Measurements from ENCODE around the gene COL4A1.

Gene COL4A1

GRCh38 chr13:110216398-110217041, 90.4 kb downstream of the COL4A1 start:
- no peak for DNase-seq

DNA sequence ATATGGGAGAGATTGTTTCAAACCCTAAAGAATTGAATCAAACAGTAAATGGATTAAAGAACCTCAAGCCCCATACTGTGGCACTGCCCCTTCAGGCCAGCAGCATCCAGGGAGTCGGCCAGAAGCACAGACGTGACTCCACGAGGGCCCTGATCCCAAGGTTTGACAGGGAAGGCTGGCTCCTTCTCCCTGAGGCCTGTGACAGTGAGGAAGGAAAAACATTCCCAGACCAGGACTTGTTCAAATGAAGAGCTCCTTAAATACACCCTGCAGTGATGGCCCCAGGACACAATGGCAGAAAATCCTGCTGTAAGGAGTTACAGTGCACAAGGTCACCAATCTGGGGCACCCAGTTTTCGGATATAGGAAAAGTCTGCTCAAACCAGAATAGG, 91.0 kb downstream of the COL4A1 start:
- no peak for DNase-seq

DNA sequence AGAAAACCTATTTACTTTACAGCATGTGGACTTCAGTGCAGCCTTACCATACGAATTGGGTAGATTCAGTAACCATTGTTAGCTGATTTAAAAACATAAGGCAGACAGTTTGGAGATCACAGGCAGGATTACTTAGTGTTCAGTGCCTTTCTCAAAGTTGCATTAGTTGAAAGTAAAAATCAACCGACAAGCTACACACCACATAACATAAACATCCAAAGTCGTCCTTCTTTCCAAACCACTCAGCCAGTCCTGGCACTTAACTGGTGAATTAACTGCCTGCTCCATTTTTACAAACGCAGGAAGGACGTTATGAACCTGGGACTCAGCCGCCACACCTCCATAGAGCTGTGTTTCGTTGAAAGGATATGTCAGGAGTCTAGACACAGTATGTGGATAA, 91.4 kb downstream of the COL4A1 start:
- no peak for DNase-seq

- DNase-seq: no peak
Measured at GRCh38 chr13:110214637-110215036, 92.3 kb downstream of the COL4A1 start.

- no peak for DNase-seq
Measured at GRCh38 chr13:110213461-110214074, 93.4 kb downstream of the COL4A1 start.

- DNase-seq: no peak
Measured at GRCh38 chr13:110212529-110212928, 94.4 kb downstream of the COL4A1 start.

- DNase-seq: no peak
Measured at GRCh38 chr13:110211735-110212134, 95.2 kb downstream of the COL4A1 start.

DNA sequence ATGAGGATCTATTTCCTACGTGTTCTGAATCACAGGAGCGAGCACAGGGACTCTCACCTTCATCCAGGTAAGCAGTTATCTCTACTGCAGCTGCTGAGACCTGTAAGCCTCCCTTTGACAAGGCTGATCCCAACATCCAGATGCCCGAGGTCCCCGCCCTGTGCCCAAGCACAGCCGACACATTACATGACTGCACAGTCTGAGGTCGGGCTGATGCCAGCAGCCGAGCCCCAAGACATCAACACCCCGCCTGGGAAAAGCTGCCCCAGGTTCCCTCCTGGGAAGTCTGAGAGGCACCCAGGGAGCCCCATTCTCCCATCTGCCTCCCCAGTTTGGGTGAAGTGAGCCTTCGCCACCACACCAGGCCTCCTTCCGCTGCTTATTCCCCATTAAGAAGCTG, 95.9 kb downstream of the COL4A1 start:
- DNase-seq: no peak

DNA sequence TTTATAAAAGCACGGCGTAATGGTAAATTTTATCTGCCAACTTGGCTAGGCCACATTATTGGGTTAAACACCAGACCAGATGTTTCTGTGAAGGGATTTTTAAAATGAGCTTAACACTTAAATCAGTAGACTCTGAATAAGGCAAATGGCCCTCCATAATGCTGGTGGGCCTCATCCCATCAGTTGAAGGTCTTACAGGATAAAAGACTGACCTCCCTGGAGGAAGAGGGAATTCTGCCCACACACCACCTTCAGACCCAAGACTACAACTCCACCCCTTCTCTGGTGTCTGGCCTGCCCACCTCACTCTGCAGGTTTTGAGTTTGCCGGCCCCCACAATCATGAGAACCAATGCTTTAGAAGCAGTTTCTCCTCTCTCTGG, 96.4 kb downstream of the COL4A1 start:
- DNase-seq: no peak

GRCh38 chr13:110209950-110210603, 96.9 kb downstream of the COL4A1 start:
- DNase-seq: no peak

- no peak for DNase-seq
Measured at GRCh38 chr13:110208116-110208515, 98.8 kb downstream of the COL4A1 start.

GRCh38 chr13:110206996-110207395, 100.0 kb downstream of the COL4A1 start:
- no peak for DNase-seq

DNA sequence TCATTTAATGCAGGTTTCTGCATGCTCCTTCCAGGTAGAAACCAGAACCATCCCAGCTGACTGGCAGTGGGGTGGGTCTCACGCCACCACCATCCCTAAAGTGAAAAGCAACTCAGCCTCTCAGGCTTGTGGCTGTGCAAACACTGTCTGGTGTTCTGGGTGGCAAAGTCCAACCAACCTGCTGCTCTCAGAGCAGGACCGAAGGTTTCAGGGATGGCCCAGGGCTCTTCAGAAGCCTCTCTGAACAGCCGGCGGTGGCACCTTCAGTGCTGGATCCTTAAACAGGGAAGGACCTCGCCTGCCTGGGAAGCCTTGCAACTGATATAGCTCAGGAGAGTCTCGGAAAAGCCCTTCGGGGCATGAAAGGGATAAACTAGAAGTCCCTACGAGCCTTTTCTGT, 100.8 kb downstream of the COL4A1 start:
- DNase-seq: no peak

- DNase-seq: no peak
Measured at GRCh38 chr13:110201114-110201513, 105.8 kb downstream of the COL4A1 start.

GRCh38 chr13:110200276-110200870, 106.6 kb downstream of the COL4A1 start:
- no peak for DNase-seq

GRCh38 chr13:110199046-110199831, 107.7 kb downstream of the COL4A1 start:
- no peak for DNase-seq

GRCh38 chr13:110197471-110197870, 109.5 kb downstream of the COL4A1 start:
- no peak for DNase-seq

- no peak for DNase-seq
Measured at GRCh38 chr13:110197026-110197425, 109.9 kb downstream of the COL4A1 start.

DNA sequence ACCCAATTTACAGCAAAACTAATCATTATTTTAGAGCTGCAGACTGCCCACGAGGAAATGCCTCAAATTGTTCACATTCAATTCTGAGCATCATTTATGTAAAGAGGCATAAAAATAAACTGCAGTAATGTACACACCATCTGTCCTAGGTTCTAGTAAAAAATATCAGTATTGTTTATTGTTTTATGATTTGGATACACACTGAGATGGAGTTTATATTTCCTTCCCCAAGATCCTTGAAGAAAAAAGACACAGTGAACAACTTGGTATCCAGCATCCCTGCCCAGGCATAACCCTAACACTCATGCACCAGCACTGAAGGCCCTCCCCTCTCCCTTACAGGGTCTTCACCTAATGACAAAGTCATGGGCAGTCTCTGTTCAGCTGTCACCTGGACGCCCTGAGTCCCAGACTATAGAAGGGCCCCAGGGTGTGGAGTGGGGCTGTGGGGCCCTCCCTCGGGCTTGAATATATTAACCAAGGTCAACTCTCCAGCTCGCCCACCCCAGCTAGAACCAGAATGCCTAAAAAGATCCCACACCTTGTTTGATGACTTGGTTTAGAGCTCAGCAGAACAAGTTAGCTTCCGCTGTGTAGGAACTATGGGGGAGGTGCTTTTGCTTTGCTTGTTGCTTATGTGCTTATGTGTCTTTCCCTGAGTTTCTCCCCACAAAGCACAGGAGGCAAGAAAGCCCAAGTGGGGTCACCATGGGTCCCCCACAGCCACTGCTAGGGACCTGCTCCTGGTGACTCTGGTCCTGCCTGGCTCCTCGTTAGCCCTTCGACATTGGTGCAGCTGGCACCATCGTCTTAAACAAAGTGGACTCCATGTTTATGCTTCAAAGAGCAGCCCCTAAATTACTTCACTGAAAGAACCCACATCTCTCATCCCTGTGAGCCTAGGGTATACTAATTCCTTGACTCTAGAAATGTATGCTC, 111.1 kb downstream of the COL4A1 start:
- no peak for DNase-seq

GRCh38 chr13:110194451-110194850, 112.5 kb downstream of the COL4A1 start:
- no peak for DNase-seq

GRCh38 chr13:110193491-110193890, 113.5 kb downstream of the COL4A1 start:
- DNase-seq: no peak

DNA sequence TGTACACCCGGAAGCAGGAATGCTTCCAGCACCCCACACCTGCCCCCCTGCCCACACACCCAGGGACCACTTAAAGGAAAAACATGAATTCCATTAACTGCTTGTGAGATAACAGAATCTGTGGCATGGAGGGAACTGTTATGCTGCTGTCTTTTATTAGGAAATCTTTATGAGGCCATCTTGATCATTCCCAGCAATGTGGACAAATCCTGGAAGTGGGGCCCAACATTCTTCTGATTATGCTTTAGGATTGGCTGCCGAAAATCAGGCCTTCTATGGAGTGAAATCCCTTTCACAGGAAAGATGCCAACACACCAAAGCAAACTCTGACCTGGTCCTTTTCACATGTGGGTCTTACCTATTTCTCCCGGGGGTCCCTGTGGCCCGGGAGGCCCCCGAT, 114.5 kb downstream of the COL4A1 start:
- DNase-seq: no peak
